BLaER1 (cell line): ENCODE data around the gene LMX1B.

ENCODE experiments used
- H3K27ac ChIP-seq: shearing (Covaris generic); formaldehyde crosslinking; 2 replicates; pipeline ENCODE4 v1.8.1; 2022
- H3K27me3 ChIP-seq: shearing (Covaris generic); formaldehyde crosslinking; 2 replicates; pipeline ENCODE4 v1.8.1; 2022
- H3K36me3 ChIP-seq: shearing (Covaris generic); formaldehyde crosslinking; 2 replicates; pipeline ENCODE4 v1.8.1; 2022
- H3K4me1 ChIP-seq: shearing (Covaris generic); formaldehyde crosslinking; 2 replicates; pipeline ENCODE4 v1.8.1; 2022
- H3K4me2 ChIP-seq: shearing (Covaris generic); formaldehyde crosslinking; 2 replicates; pipeline ENCODE4 v1.8.1; 2022
- H3K4me3 ChIP-seq: shearing (Covaris generic); formaldehyde crosslinking; 2 replicates; pipeline ENCODE4 v1.8.1; 2022
- H3K9ac ChIP-seq: shearing (Covaris generic); formaldehyde crosslinking; 2 replicates; pipeline ENCODE4 v1.8.1; 2022
- H3K9me3 ChIP-seq: shearing (Covaris generic); formaldehyde crosslinking; 2 replicates; pipeline ENCODE4 v1.8.1; 2022
- H4K20me1 ChIP-seq: shearing (Covaris generic); formaldehyde crosslinking; 2 replicates; pipeline ENCODE4 v1.8.1; 2022
- Cebpa-rat ChIP-seq: shearing (Covaris generic); IDR thresholded peaks from 2 replicates; pipeline ENCODE4 v1.8.1; 2022

The LMX1B gene

DNA sequence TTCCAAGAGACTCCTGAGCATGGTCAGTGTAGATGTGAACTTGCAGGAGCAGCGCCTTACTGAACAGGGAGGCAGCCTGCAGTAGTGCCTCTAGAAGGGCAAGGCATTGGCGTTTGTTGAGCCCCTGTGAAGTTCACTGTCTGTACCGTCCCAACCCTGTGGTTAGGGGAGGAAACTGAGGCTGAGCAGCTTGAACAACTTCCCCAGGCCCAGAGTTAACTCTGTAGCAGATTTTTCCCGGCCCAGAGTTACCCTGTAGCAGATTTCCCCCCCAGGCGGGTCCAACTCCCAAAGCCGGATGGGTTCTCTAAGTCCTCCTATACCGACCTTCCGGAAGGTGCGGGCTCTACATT is 9.6 kb downstream of the LMX1B start:
- no peak overlapping the region for H3K4me3 ChIP-seq
- no peak overlapping the region for H3K27ac ChIP-seq
- H4K20me1 ChIP-seq: peaks cover 100% of the 10 kb centered on the region
- peaks cover 100% of the 10 kb centered on the region for H3K27me3 ChIP-seq
- H3K9me3 ChIP-seq: peaks cover 9% of the 10 kb centered on the region; the same call in 1 of the 2 replicates
- no peak overlapping the region for H3K4me2 ChIP-seq
- peaks cover 11% of the 10 kb centered on the region for H3K4me1 ChIP-seq
- no peak overlapping the region for H3K9ac ChIP-seq
- no peak for TF ChIP-seq Cebpa-rat
- H3K36me3 ChIP-seq: no peaks in the 10 kb centered on the region

DNA sequence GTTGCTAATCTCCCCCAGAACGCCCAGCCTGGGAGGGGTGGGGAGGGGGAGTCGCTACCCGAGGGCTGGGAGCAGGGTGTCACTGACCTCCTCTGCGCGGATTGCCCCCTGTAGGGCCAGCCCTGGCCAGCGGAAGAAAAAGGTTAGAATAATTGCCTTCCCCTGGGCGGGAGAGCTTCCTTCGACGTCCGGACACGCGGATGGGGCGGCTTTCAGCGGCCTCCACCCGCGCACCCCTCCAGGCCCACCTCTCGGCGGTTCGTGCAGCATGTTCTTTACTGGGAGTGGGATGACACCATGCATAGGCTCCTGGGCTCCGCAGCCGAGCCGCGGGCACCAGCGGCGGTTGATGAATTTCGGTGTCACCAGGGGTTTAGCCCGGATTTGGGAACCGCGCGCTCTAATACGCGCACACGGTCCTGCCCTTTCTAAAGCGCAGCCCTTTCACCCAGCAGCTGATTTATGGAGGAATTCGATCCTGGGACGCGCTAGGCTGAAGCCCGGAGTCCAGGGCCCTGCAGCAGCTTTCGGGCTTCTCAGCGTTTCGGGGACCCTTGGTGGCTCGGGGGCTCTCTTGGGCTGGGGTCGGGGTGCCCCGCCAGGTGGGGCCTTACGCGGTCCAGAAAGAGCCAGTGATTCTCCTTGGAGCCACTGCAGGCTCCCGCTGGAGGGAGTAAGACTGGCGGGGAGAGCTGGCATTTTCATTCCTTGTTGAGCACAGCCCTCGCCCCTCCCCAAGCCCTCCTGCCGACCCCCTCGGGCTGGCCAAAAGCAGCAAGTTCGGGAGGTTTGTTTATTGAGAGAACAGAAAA is 10.1 kb downstream of the LMX1B start:
- Histone ChIP-seq H3K27ac (no peak overlapping the region), H3K36me3 (no peaks in the 10 kb centered on the region), H3K9ac (no peak overlapping the region), H3K4me3 (no peak overlapping the region), H3K27me3 (peaks cover 100% of the 10 kb centered on the region), H4K20me1 (peaks cover 100% of the 10 kb centered on the region), H3K4me2 (no peak overlapping the region), H3K9me3 (peaks cover 9% of the 10 kb centered on the region; the same call in 1 of the 2 replicates), H3K4me1 (peaks cover 11% of the 10 kb centered on the region)
- no peak for TF ChIP-seq Cebpa-rat

- Histone ChIP-seq H3K9me3 (peaks cover 9% of the 10 kb centered on the region; the same call in 1 of the 2 replicates), H3K9ac (no peak overlapping the region), H3K36me3 (no peaks in the 10 kb centered on the region), H4K20me1 (peaks cover 100% of the 10 kb centered on the region), H3K27me3 (peaks cover 100% of the 10 kb centered on the region), H3K4me2 (no peak overlapping the region), H3K4me1 (peaks cover 11% of the 10 kb centered on the region), H3K27ac (no peak overlapping the region), H3K4me3 (no peak overlapping the region)
- no peak for TF ChIP-seq Cebpa-rat
These were observed 10.7 kb downstream of the LMX1B start for GRCh38 chr9:126624479-126624826.

- peaks cover 96% of the 10 kb centered on the region for H4K20me1 ChIP-seq
- H3K9ac ChIP-seq: no peak overlapping the region
- H3K27me3 ChIP-seq: peaks cover 100% of the 10 kb centered on the region
- H3K4me1 ChIP-seq: peaks cover 11% of the 10 kb centered on the region
- H3K36me3 ChIP-seq: no peaks in the 10 kb centered on the region
- H3K27ac ChIP-seq: no peak overlapping the region
- H3K4me2 ChIP-seq: no peak overlapping the region
- no peak overlapping the region for H3K4me3 ChIP-seq
- peaks cover 9% of the 10 kb centered on the region; the same call in 1 of the 2 replicates for H3K9me3 ChIP-seq
- TF ChIP-seq Cebpa-rat: no peak
These were observed 11.2 kb downstream of the LMX1B start for GRCh38 chr9:126624912-126625311.

GRCh38 chr9:126625329-126626126 is 11.8 kb downstream of the LMX1B start:
- peak overlapping the region; percentile 75 for H3K4me2 ChIP-seq
- peaks cover 14% of the 10 kb centered on the region for H3K4me1 ChIP-seq
- no peaks in the 10 kb centered on the region for H3K36me3 ChIP-seq
- H3K4me3 ChIP-seq: peak overlapping the region; percentile 56
- peaks cover 96% of the 10 kb centered on the region for H4K20me1 ChIP-seq
- no peak overlapping the region for H3K9ac ChIP-seq
- no peak for TF ChIP-seq Cebpa-rat
- H3K9me3 ChIP-seq: peaks cover 9% of the 10 kb centered on the region; the same call in 1 of the 2 replicates
- H3K27me3 ChIP-seq: peaks cover 100% of the 10 kb centered on the region
- no peak overlapping the region for H3K27ac ChIP-seq

DNA sequence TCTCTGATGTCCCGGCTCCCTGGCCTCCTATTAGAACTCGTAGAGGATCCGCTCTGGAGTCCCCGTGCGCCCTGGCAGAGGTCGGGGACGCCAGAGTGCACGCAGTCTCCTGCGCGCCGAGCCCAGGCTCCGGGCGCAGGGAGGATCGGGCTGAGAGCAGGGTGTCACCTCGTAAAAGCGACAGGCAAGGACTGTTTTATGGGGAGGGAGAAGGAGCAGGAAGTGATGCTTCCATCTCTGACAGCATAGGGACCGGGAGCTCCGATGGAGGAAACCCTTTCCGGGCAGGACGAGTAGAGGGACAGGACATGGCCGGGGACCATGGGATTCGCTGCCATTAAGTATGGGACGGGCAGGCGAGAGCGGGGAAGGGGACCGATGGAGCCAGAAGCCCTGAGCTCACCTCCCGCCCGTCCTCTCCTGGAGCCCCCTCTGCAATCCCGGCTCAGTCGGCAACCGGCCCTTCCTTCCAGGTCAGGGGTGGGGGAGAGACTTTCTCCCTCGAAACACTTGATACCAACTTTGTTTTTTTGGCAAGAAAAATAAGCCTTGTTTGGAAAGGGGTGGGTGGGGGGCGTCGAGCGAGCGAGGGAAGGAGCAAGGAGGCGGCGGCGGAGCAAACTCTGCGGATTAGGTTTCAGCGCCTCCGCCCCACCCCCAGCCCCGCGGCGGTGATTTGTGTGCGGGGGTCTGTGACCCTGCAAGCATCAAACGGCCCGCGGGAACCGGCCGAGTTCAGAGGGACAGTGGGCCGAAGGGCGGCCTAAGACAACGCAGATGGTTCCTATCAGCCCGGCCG is 12.6 kb downstream of the LMX1B start:
- no peak for TF ChIP-seq Cebpa-rat
- Histone ChIP-seq H3K36me3 (no peaks in the 10 kb centered on the region), H4K20me1 (peaks cover 93% of the 10 kb centered on the region), H3K4me1 (peaks cover 20% of the 10 kb centered on the region), H3K4me3 (peak overlapping the region; percentile 56), H3K9me3 (peaks cover 9% of the 10 kb centered on the region; the same call in 1 of the 2 replicates), H3K9ac (no peak overlapping the region), H3K27ac (no peak overlapping the region), H3K27me3 (peaks cover 100% of the 10 kb centered on the region), H3K4me2 (peak overlapping the region; percentile 75)

DNA sequence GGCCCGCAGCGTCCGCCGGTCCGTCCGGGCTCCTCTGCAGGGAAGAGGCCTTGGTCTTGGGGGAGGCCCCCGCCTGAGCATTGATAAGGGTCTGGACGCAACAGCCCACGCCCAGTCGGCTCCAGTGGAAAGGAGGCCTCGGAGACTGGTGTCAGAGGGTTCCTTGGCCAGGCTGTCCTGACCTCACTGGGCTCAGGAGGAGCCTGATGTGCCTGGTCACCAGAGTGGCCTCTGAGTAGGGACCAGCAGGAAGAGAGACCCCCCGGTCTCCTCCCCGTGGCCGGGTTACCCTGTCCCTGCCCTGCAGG is 13.2 kb downstream of the LMX1B start:
- H3K9ac ChIP-seq: no peak overlapping the region
- peaks cover 9% of the 10 kb centered on the region; the same call in 1 of the 2 replicates for H3K9me3 ChIP-seq
- no peak overlapping the region for H3K4me3 ChIP-seq
- peaks cover 91% of the 10 kb centered on the region for H4K20me1 ChIP-seq
- no peak overlapping the region for H3K4me2 ChIP-seq
- H3K4me1 ChIP-seq: peaks cover 20% of the 10 kb centered on the region
- no peak overlapping the region for H3K27ac ChIP-seq
- no peak for TF ChIP-seq Cebpa-rat
- no peaks in the 10 kb centered on the region for H3K36me3 ChIP-seq
- peaks cover 100% of the 10 kb centered on the region for H3K27me3 ChIP-seq

GRCh38 chr9:126628146-126628545 is 14.4 kb downstream of the LMX1B start:
- Histone ChIP-seq H3K27me3 (peaks cover 100% of the 10 kb centered on the region), H3K36me3 (no peaks in the 10 kb centered on the region), H3K9me3 (peaks cover 9% of the 10 kb centered on the region; the same call in 1 of the 2 replicates), H3K4me1 (peaks cover 20% of the 10 kb centered on the region), H4K20me1 (peaks cover 91% of the 10 kb centered on the region), H3K27ac (no peak overlapping the region), H3K9ac (no peak overlapping the region), H3K4me2 (no peak overlapping the region), H3K4me3 (no peak overlapping the region)
- TF ChIP-seq Cebpa-rat: no peak

- TF ChIP-seq Cebpa-rat: no peak
- Histone ChIP-seq H3K9ac (no peak overlapping the region), H3K4me2 (no peak overlapping the region), H4K20me1 (peaks cover 87% of the 10 kb centered on the region), H3K4me3 (no peak overlapping the region), H3K9me3 (peaks cover 9% of the 10 kb centered on the region; the same call in 1 of the 2 replicates), H3K4me1 (peaks cover 20% of the 10 kb centered on the region), H3K36me3 (no peaks in the 10 kb centered on the region), H3K27ac (no peak overlapping the region), H3K27me3 (peaks cover 100% of the 10 kb centered on the region)
These were observed 15.4 kb downstream of the LMX1B start for GRCh38 chr9:126628969-126629674.
